ENCODE results near the gene CFAP119.

The CFAP119 gene

DNA sequence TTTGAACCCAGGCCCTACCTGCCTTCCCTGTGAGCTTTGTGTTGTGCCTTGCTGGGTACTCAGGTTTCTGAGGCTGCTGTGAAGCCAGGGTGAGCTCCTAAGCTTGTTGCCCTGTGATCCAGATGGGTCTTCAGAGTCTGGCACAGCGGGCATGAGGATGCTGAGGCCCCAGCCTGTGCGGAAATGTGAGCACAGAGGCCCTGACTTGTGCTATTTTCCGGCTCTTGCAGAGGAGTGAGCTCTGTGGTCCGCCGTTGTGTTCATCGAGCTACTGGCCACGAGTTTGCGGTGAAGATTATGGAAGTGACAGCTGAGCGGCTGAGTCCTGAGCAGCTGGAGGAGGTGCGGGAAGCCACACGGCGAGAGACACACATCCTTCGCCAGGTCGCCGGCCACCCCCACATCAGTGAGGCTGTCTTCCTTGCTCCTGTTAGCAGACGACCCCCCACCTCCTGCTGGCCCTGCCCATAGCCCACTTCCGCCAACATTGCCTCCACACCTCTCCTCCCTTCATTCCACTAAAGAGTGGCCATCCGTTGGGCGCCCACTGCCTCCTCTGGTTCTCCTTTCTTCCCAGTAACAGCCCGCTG is 10.9 kb downstream of the CFAP119 start:
- peaks cover 3% of the 10 kb centered on the region for H3K79me2 ChIP-seq
- no peak overlapping the region for H2AFZ ChIP-seq
- no peak overlapping the region for H3K9ac ChIP-seq
- TF ChIP-seq CTCF (IDR thresholded peaks at IDR 0.05) = no peak
- H3K27me3 ChIP-seq (ENCODE audit: control insufficient read depth, insufficient read depth, low read length) = no peaks in the 10 kb centered on the region
- no peaks in the 10 kb centered on the region for H3K36me3 ChIP-seq (ENCODE audit: control insufficient read depth, insufficient read depth, low read length)
- no peak overlapping the region for H3K4me3 ChIP-seq (ENCODE audit: low read depth, low read length)
- no peak overlapping the region for H3K27ac ChIP-seq
- H3K9me3 ChIP-seq (ENCODE audit: control insufficient read depth, low read length) = no peaks in the 10 kb centered on the region
- H3K4me1 ChIP-seq = peaks cover 2% of the 10 kb centered on the region
- no peak overlapping the region for H3K4me2 ChIP-seq (ENCODE audit: low read length)

DNA sequence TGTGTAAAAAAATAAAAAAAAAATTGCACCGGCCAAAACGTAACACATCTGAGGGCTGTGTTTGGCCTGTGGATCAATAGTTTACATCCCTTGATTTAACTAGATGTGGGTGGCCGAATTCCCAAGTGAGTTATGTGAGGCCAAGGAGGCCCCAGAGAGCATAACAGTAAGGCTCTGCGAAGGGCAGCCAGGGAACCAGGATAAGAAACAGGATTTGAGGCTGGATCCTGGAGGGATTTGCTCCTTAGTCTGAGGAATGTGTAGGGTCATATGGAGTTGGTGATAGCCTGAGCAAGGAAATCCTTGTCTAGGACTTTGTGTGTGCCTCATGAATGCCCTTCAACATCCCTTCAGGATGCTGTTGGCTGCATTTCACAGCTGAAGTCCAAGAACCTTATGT is 11.7 kb downstream of the CFAP119 start:
- Histone ChIP-seq H3K4me2 (ENCODE audit: low read length) (no peak overlapping the region), H3K36me3 (ENCODE audit: control insufficient read depth, insufficient read depth, low read length) (no peaks in the 10 kb centered on the region), H3K9me3 (ENCODE audit: control insufficient read depth, low read length) (no peaks in the 10 kb centered on the region), H3K27ac (no peak overlapping the region), H2AFZ (no peak overlapping the region), H3K4me3 (ENCODE audit: low read depth, low read length) (no peak overlapping the region), H3K27me3 (ENCODE audit: control insufficient read depth, insufficient read depth, low read length) (no peaks in the 10 kb centered on the region), H3K9ac (no peak overlapping the region), H3K79me2 (peaks cover 3% of the 10 kb centered on the region), H3K4me1 (peaks cover 2% of the 10 kb centered on the region)
- no peak for TF ChIP-seq CTCF (IDR thresholded peaks at IDR 0.05)

DNA sequence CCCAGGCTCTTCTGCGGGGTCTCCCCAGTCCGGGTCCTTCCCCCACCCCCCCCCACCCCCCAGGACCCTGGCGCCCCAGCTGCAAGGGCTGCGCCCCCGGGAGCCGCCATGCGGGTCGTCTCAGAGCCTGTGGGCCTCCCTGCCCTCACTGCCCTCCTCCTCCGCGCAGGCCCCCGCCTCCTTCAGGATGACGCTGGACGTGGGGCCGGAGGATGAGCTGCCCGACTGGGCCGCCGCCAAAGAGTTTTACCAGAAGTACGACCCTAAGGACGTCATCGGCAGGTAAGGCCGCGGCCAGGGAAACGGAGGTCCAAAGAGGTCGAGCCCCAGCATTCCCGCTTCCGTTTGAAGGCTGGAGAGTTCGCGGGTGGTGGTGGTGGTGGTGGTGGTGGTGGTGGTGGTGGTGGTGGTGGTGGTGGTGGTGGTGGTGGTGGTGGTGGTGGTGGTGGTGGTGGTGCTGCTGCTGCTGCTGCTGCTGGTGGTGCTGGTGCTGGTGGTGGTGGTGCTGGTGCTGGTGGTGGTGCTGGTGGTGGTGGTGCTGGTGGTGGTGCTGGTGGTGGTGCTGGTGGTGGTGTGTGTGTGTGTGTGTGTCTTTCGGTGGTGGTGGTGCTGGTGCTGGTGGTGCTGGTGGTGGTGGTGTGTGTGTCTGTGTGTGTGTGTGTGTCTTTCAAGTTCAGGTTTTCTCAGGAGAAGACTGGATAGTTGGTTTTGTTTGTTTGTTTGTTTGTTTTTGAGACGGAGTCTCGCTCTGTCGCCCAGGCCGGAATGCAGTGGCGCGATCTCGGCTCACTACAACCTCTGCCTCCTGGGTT is 13.0 kb downstream of the CFAP119 start:
- Histone ChIP-seq H3K9ac (peak overlapping the region; percentile 43), H3K27ac (peak overlapping the region; percentile 60)
- no peak for TF ChIP-seq CTCF (IDR thresholded peaks at IDR 0.05)

DNA sequence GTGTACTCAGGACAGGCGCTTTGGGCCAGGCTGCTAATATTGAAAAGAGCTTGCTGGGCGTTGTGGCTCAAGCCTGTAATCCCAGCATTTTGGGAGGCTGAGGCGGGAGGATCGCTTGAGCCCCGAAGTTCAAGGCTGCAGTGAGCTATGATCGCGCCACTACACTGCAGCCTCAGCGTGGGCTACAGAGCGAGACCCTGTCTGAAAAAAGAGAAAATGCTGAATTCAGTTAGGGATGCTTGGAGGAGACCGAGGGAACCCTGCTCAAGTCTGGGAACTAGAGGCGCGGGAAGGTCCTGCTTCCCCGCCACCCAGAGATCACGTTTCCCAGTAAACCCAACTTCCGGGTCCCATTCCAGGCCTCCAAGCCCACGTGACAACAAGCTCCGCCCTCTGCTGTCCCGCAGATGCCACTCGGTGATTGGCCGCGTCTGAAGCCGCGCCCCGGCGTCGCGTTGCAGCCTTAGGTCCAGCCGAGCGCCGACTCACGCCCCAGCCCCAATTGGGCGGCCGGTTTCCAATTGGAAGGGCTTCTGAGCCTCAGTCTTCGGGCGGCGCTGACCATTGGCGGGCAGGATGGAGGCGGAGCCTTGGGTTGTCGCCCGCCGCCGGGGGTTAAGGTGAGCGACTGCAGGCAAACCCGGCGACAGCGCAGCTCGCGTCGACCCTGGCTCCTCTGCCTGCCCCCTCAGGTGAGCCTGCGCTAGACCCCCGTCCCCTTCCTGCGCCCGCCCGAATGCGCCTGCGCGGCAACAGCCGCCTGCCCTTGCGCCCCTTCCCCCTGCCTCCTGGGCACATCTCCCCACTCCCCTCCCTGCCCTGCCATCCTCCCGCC is 13.8 kb downstream of the CFAP119 start, which contains the start of gene PHKG2:
TSS of gene PHKG2 (plus strand) at position 627 of the 835 bp plus-strand sequence. CDS start 396 bp downstream, outside the sequence.
- Histone ChIP-seq H3K79me2 (peaks cover 3% of the 10 kb centered on the region), H3K9me3 (ENCODE audit: control insufficient read depth, low read length) (no peaks in the 10 kb centered on the region), H2AFZ (peak within 1 kb of the TSS; percentile 76), H3K4me2 (ENCODE audit: low read length) (peak within 1 kb of the TSS; percentile 79), H3K36me3 (ENCODE audit: control insufficient read depth, insufficient read depth, low read length) (no peaks in the 10 kb centered on the region), H3K4me3 (ENCODE audit: low read depth, low read length) (peak within 1 kb of the TSS; percentile 56), H3K27ac (peak within 1 kb of the TSS; percentile 60), H3K9ac (peak within 1 kb of the TSS; percentile 43), H3K4me1 (peaks cover 2% of the 10 kb centered on the region), H3K27me3 (ENCODE audit: control insufficient read depth, insufficient read depth, low read length) (no peaks in the 10 kb centered on the region)
- no peak for TF ChIP-seq CTCF (IDR thresholded peaks at IDR 0.05)

More for the DNA sequence above, 13.0 kb downstream of the CFAP119 start:
- H3K9me3 ChIP-seq (ENCODE audit: control insufficient read depth, low read length) = no peaks in the 10 kb centered on the region
- peak overlapping the region; percentile 56 for H3K4me3 ChIP-seq (ENCODE audit: low read depth, low read length)
- peaks cover 2% of the 10 kb centered on the region for H3K4me1 ChIP-seq
- H3K79me2 ChIP-seq = peaks cover 3% of the 10 kb centered on the region
- H3K4me2 ChIP-seq (ENCODE audit: low read length) = peak overlapping the region; percentile 79
- peak overlapping the region; percentile 43 for H2AFZ ChIP-seq
- H3K36me3 ChIP-seq (ENCODE audit: control insufficient read depth, insufficient read depth, low read length) = no peaks in the 10 kb centered on the region
- no peaks in the 10 kb centered on the region for H3K27me3 ChIP-seq (ENCODE audit: control insufficient read depth, insufficient read depth, low read length)
